Body of pancreas (tissue), 4 donors: ENCODE data around the gene GPA33. TPM values are rescaled to one million over a fixed set of nuclear protein-coding genes. Genes with fewer than 3 reads are reported as not detected.

Experiments used
- ATAC-seq: fragments of 150-250 bp; one replicate; pipeline ENCODE4 v1.9.1; 2016
- DNase-seq, 4 donors: peaks; one replicate each; pipeline ENCODE4 v3.0.0-alpha.2; 2019
- H3K27ac ChIP-seq, 4 donors: fragments of 200-600 bp; sonication (generic); 1 replicate in 3 of 4; 2 replicates in 1 of 4; pipeline versions ENCODE4 v1.5.1 to v1.6.1; 2016 to 2019; ENCODE audit warnings: mild to moderate bottlenecking in 1 of 4, mixed read lengths in 1 of 4, moderate library complexity in 1 of 4
- H3K27me3 ChIP-seq, 2 donors: fragments of 200-600 bp; sonication (generic); one replicate each; pipeline ENCODE4 v1.6.0; 2016; ENCODE audit warnings: mild to moderate bottlenecking in 1 of 2
- H3K36me3 ChIP-seq, 2 donors: fragments of 200-600 bp; sonication (generic); replicated peaks in 1 of 2; 2 replicates each; pipeline ENCODE4 v1.5.1; 2016; ENCODE audit warnings: low read depth in 2 of 2; ENCODE audit not compliant: insufficient read depth in 1 of 2
- H3K4me1 ChIP-seq: fragments of 200-600 bp; sonication (generic); one replicate; pipeline ENCODE4 v1.6.0; 2016
- H3K4me3 ChIP-seq, 2 donors: fragments of 200-600 bp; sonication (generic); 1 replicate in 1 of 2; 2 replicates in 1 of 2; pipeline ENCODE4 v1.5.1; 2016 to 2019
- H3K9me3 ChIP-seq, 3 donors: fragments of 200-600 bp; sonication (generic); 1 replicate in 2 of 3; 2 replicates in 1 of 3; pipeline ENCODE4 v1.5.1; 2016
- CTCF ChIP-seq, 7 experiments: fragments of 450-650 bp in 4 of 7; fragments of 200-600 bp in 3 of 7; sonication (generic) in 3 of 7; IDR thresholded peaks; one replicate each; pipeline ENCODE4 v1.5.1; 2016 to 2019; ENCODE audit warnings: antibody characterized with exemption in 7 of 7
- POLR2A ChIP-seq, 3 donors: fragments of 450-650 bp; IDR thresholded peaks; one replicate each; pipeline ENCODE4 v1.6.1; 2016; ENCODE audit warnings: antibody characterized with exemption in 3 of 3, mild to moderate bottlenecking in 2 of 3
- WGBS, 2 donors: methylation state at CpG; one replicate each; pipeline ENCODE4 v1.1.5; 2017; 5-methylcytosine and 5-hydroxymethylcytosine counted together
- intact Hi-C: fragments of 100-400 bp; cut with DNase I; formaldehyde crosslinking; loops from one replicate; pipeline ENCODE4 v1.15.1; 2023
- total RNA-seq, 2 donors: library from RNA; depleted of rRNA; stranded (reverse); fragments of >200 nt; gene quantifications; one replicate each; pipeline ENCODE4 v1.1.0, GENCODE V29; 2016

Gene GPA33
- total RNA-seq, 2 donors from 2014 or later = 1.6 TPM; not detected in 1

DNA sequence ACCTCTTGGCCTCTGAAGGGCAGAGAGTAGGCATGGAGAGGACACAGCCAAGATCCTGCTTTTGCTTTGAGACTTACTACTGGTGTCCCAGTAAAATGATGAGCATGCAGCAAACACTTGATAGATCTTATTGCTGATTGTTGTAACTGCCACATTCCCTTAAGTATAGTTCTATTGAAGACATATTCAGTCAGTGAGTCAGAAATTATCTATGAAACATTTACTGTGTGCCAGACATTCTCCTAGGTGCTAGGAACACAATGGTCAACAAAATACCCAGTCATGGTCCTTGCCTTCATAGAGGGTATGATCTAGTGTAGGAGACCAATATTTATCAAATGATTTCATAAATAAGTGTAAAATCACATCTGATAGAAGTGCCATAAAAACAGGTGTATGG is 17.3 kb upstream of the GPA33 start:
- Histone ChIP-seq H3K9me3 (no peaks in the 10 kb centered on the region), H3K27me3 (no peaks in the 10 kb centered on the region), H3K27ac (no peak overlapping the region), H3K4me1 (no peaks in the 10 kb centered on the region), H3K36me3 (no peaks in the 10 kb centered on the region), H3K4me3 (no peak overlapping the region)
- intact Hi-C loops = no loop called here
- no peak for TF ChIP-seq POLR2A (IDR thresholded peaks at IDR 0.05)
- no peak for TF ChIP-seq CTCF (IDR thresholded peaks at IDR 0.05)
- no peak for DNase-seq
- ATAC-seq = no peak

GRCh38 chr1:167106119-167106461 is 15.9 kb upstream of the GPA33 start:
- no peak overlapping the region for H3K4me3 ChIP-seq
- 62 to 67% methylated on average over 4 of the region's 4 CpGs for WGBS, 2 donors
- no peaks in the 10 kb centered on the region for H3K27me3 ChIP-seq
- intact Hi-C loops = no loop called here
- H3K9me3 ChIP-seq = no peaks in the 10 kb centered on the region
- H3K27ac ChIP-seq = no peak overlapping the region
- ATAC-seq (no peak), DNase-seq (no peak)
- no peak for TF ChIP-seq CTCF (IDR thresholded peaks at IDR 0.05)
- no peak for TF ChIP-seq POLR2A (IDR thresholded peaks at IDR 0.05)
- H3K4me1 ChIP-seq = no peaks in the 10 kb centered on the region
- no peaks in the 10 kb centered on the region for H3K36me3 ChIP-seq

- no peak overlapping the region for H3K4me3 ChIP-seq
- no peak overlapping the region for H3K27ac ChIP-seq
- no peak for TF ChIP-seq POLR2A (IDR thresholded peaks at IDR 0.05)
- TF ChIP-seq CTCF (IDR thresholded peaks at IDR 0.05) = no peak
- 37 to 44% methylated on average over 12 of the region's 12 CpGs for WGBS, 2 donors
- H3K9me3 ChIP-seq = no peaks in the 10 kb centered on the region
- H3K4me1 ChIP-seq = no peaks in the 10 kb centered on the region
- intact Hi-C loops = no loop called here
- no peak for DNase-seq
- no peaks in the 10 kb centered on the region for H3K27me3 ChIP-seq
- no peaks in the 10 kb centered on the region for H3K36me3 ChIP-seq
- ATAC-seq = no peak
Measured at GRCh38 chr1:167105271-167106118, 15.3 kb upstream of the GPA33 start.

DNA sequence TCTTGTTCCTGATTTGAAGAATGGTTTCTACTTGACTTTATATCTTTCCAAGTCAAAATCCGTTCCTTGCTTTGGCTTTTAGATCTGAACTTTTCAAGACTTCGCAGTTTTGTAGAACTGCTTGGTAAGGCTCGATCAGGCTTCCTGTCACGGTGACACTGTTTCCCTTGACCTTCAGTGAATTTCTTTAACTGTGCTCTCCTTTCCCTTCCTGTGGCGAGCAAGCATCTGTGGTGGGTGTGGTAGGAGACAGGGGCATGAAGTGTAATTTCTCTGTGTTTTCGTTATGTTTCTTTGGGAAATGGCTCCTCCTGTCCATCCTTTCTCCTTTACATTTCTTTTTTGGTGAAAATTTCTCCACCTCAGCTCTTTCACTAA is 14.1 kb upstream of the GPA33 start:
- ATAC-seq (no peak), DNase-seq (no peak)
- no peaks in the 10 kb centered on the region for H3K27me3 ChIP-seq
- no peak overlapping the region for H3K4me3 ChIP-seq
- 61 to 74% methylated on average over 6 of the region's 6 CpGs for WGBS, 2 donors
- no peak overlapping the region for H3K27ac ChIP-seq
- intact Hi-C loops = no loop called here
- H3K36me3 ChIP-seq = no peaks in the 10 kb centered on the region
- TF ChIP-seq CTCF (IDR thresholded peaks at IDR 0.05) (no peak), POLR2A (IDR thresholded peaks at IDR 0.05) (no peak)
- no peaks in the 10 kb centered on the region for H3K9me3 ChIP-seq
- no peaks in the 10 kb centered on the region for H3K4me1 ChIP-seq
